CD14-positive monocyte (primary cell): ENCODE data around the gene NPL. TPM values are rescaled to one million over a fixed set of nuclear protein-coding genes. Genes with fewer than 3 reads are reported as not detected.

ENCODE experiments used
- DNase-seq, 3 donors: peaks; one replicate each; pipeline ENCODE4 v3.0.0-alpha.2; 2011 to 2022
- H2AFZ ChIP-seq: 2 replicates; pipeline ENCODE4 v1.6.0; 2012; ENCODE audit warnings: mild to moderate bottlenecking, low read depth, low read length, inconsistent platforms; ENCODE audit not compliant: insufficient read depth, poor library complexity, severe bottlenecking
- H3K27ac ChIP-seq, 2 donors: 1 replicate in 1 of 2; 2 replicates in 1 of 2; pipeline ENCODE4 v1.5.1; 2012 to 2013; ENCODE audit warnings: low read length in 2 of 2, control low read depth in 1 of 2, inconsistent platforms in 1 of 2, low read depth in 1 of 2, mild to moderate bottlenecking in 1 of 2
- H3K27me3 ChIP-seq, 2 donors: one replicate each; pipeline versions ENCODE4 v1.6.0 to v1.6.1; 2011 to 2013; ENCODE audit warnings: low read length in 2 of 2; ENCODE audit not compliant: control insufficient read depth in 2 of 2, insufficient read depth in 2 of 2
- H3K36me3 ChIP-seq, 2 donors: replicated peaks in 1 of 2; 1 replicate in 1 of 2; 2 replicates in 1 of 2; pipeline versions ENCODE4 v1.5.1 to v1.6.1; 2012 to 2013; ENCODE audit warnings: low read length in 2 of 2, control low read depth in 1 of 2, inconsistent platforms in 1 of 2, mild to moderate bottlenecking in 1 of 2; ENCODE audit not compliant: insufficient read depth in 2 of 2, control insufficient read depth in 1 of 2
- H3K4me1 ChIP-seq, 2 donors: 1 replicate in 1 of 2; 2 replicates in 1 of 2; pipeline versions ENCODE4 v1.5.1 to v1.6.1; 2012 to 2013; ENCODE audit warnings: low read length in 2 of 2, control low read depth in 1 of 2, inconsistent platforms in 1 of 2, mild to moderate bottlenecking in 1 of 2, moderate library complexity in 1 of 2; ENCODE audit not compliant: insufficient read depth in 2 of 2, control insufficient read depth in 1 of 2
- H3K4me2 ChIP-seq: replicated peaks from 2 replicates; pipeline ENCODE3; 2012; ENCODE audit warnings: low read length, moderate library complexity, mild to moderate bottlenecking; ENCODE audit not compliant: poor library complexity, severe bottlenecking; ENCODE audit errors: extremely low read depth
- H3K4me3 ChIP-seq, 3 experiments: fragments of 200-600 bp in 1 of 3; sonication (generic) in 1 of 3; replicated peaks in 1 of 3; 1 replicate in 2 of 3; 2 replicates in 1 of 3; pipeline ENCODE4 v1.5.1; 2011 to 2013; ENCODE audit warnings: low read length in 3 of 3, mild to moderate bottlenecking in 3 of 3, control low read depth in 2 of 3, low read depth in 2 of 3, inconsistent platforms in 1 of 3, moderate library complexity in 1 of 3
- H3K79me2 ChIP-seq: 2 replicates; pipeline ENCODE4 v1.6.0; 2012; ENCODE audit warnings: mild to moderate bottlenecking, control low read depth, inconsistent platforms, low read length, moderate library complexity; ENCODE audit not compliant: insufficient read depth
- H3K9ac ChIP-seq: 2 replicates; pipeline ENCODE4 v1.6.0; 2017; ENCODE audit warnings: low read length, mild to moderate bottlenecking; ENCODE audit not compliant: insufficient read depth, poor library complexity, severe bottlenecking
- H3K9me3 ChIP-seq, 2 donors: replicated peaks in 1 of 2; 1 replicate in 1 of 2; 2 replicates in 1 of 2; pipeline versions ENCODE4 v1.5.1 to v1.6.1; 2012 to 2013; ENCODE audit warnings: low read length in 2 of 2, control low read depth in 1 of 2; ENCODE audit not compliant: control insufficient read depth in 1 of 2, insufficient read depth in 1 of 2
- H4K20me1 ChIP-seq: 2 replicates; pipeline ENCODE4 v1.6.0; 2012; ENCODE audit warnings: mild to moderate bottlenecking, low read length, control low read depth, moderate library complexity; ENCODE audit not compliant: insufficient read depth
- H3K27ac Mint-ChIP-seq, 7 donors: one replicate each; pipeline ENCODE4 v1.8.0; 2020; ENCODE audit warnings: mild to moderate bottlenecking in 7 of 7, mixed read lengths in 7 of 7, moderate library complexity in 6 of 7, inconsistent platforms in 2 of 7
- H3K27me3 Mint-ChIP-seq, 3 donors: one replicate each; pipeline ENCODE4 v1.8.0; 2021 to 2022; ENCODE audit warnings: low read depth in 3 of 3, mild to moderate bottlenecking in 3 of 3, mixed read lengths in 3 of 3, moderate library complexity in 3 of 3, inconsistent platforms in 1 of 3
- H3K36me3 Mint-ChIP-seq, 2 donors: one replicate each; pipeline ENCODE4 v1.8.0; 2020; ENCODE audit warnings: mixed read lengths in 2 of 2, inconsistent platforms in 1 of 2, mild to moderate bottlenecking in 1 of 2
- H3K4me1 Mint-ChIP-seq: one replicate; pipeline ENCODE4 v1.8.0; 2020; ENCODE audit warnings: mild to moderate bottlenecking, mixed read lengths
- H3K4me3 Mint-ChIP-seq, 2 donors: one replicate each; pipeline ENCODE4 v1.8.0; 2020; ENCODE audit warnings: mild to moderate bottlenecking in 2 of 2, mixed read lengths in 2 of 2, moderate library complexity in 1 of 2
- H3K9me3 Mint-ChIP-seq, 7 donors: one replicate each; pipeline ENCODE4 v1.8.0; 2020 to 2022; ENCODE audit warnings: mixed read lengths in 7 of 7, mild to moderate bottlenecking in 6 of 7, moderate library complexity in 6 of 7, inconsistent platforms in 2 of 7
- CTCF ChIP-seq: fragments of 200-600 bp; IDR thresholded peaks from one replicate; pipeline ENCODE4 v1.8.0; 2022; ENCODE audit warnings: antibody characterized with exemption, mild to moderate bottlenecking
- WGBS: methylation state at CpG from one replicate; pipeline ENCODE4 v1.1.5; 2013; ENCODE audit warnings: missing lambda C conversion rate; ENCODE audit not compliant: insufficient coverage; 5-methylcytosine and 5-hydroxymethylcytosine counted together
- intact Hi-C, 2 donors: fragments of 100-400 bp; cut with micrococcal nuclease; formaldehyde crosslinking; loops; one replicate each; pipeline versions ENCODE4 v1.15.0 to v1.15.1; 2023
- polyA plus RNA-seq, 3 donors: library from polyadenylated mRNA; depleted of rRNA in 1 of 3; unstranded in 2 of 3; stranded (reverse) in 1 of 3; fragments of 300-500 nt in 2 of 3; fragments of >200 nt in 1 of 3; fragmentation: Illumina TruSeq in 2 of 3; gene quantifications; 1 replicate in 2 of 3; 2 replicates in 1 of 3; pipeline ENCODE4 v1.2.3, GENCODE V29; 2012 to 2021

The NPL gene
- polyA plus RNA-seq, 3 donors, result 56.6 to 127 (median 127) TPM

GRCh38 chr1:182826892-182827291 is 37.3 kb downstream of the NPL start:
- H3K9me3 ChIP-seq, result no peaks in the 10 kb centered on the region
- no peak overlapping the region for H2AFZ ChIP-seq
- H3K27ac ChIP-seq, result no peak overlapping the region
- H3K4me2 ChIP-seq, result no peak overlapping the region
- H3K36me3 Mint-ChIP-seq, result peaks cover 74 to 80% of the 10 kb centered on the region in 2 donors
- no peaks in the 10 kb centered on the region for H3K27me3 Mint-ChIP-seq
- intact Hi-C loops, result no loop called here
- H3K4me3 ChIP-seq, result no peak overlapping the region
- peaks cover 0 to 3% (median 2%) of the 10 kb centered on the region in 7 donors for H3K9me3 Mint-ChIP-seq
- no peak for TF ChIP-seq CTCF
- WGBS, result no CpG with 5 or more reads among the region's 2 CpGs
- no peak for DNase-seq
- peaks cover 39 to 83% of the 10 kb centered on the region in 2 donors for H3K36me3 ChIP-seq
- H3K27me3 ChIP-seq, result no peaks in the 10 kb centered on the region
- H3K9ac ChIP-seq, result no peak overlapping the region
- no peak overlapping the region for H3K4me3 Mint-ChIP-seq
- H4K20me1 ChIP-seq, result no peaks in the 10 kb centered on the region
- H3K4me1 Mint-ChIP-seq, result peaks cover 13% of the 10 kb centered on the region
- no peaks in the 10 kb centered on the region for H3K79me2 ChIP-seq
- no peak overlapping the region for H3K27ac Mint-ChIP-seq
- H3K4me1 ChIP-seq, result peaks cover 0 to 6% of the 10 kb centered on the region in 2 donors

- TF ChIP-seq CTCF, result no peak
- peak overlapping the region in 3 of 7 donors; percentile 31 to 47 (median 33) for H3K27ac Mint-ChIP-seq
- H3K27me3 ChIP-seq, result no peaks in the 10 kb centered on the region
- H3K4me2 ChIP-seq, result no peak overlapping the region
- DNase-seq, result no peak
- no peaks in the 10 kb centered on the region for H3K9me3 ChIP-seq
- no peak overlapping the region for H3K4me3 ChIP-seq
- H3K36me3 Mint-ChIP-seq, result peaks cover 54 to 61% of the 10 kb centered on the region in 2 donors
- WGBS, result no CpG with 5 or more reads among the region's 5 CpGs
- no peak overlapping the region for H3K9ac ChIP-seq
- H2AFZ ChIP-seq, result no peak overlapping the region
- no peaks in the 10 kb centered on the region for H4K20me1 ChIP-seq
- H3K4me1 ChIP-seq, result no peaks in the 10 kb centered on the region
- H3K4me3 Mint-ChIP-seq, result no peak overlapping the region
- peaks cover 27 to 62% of the 10 kb centered on the region in 2 donors for H3K36me3 ChIP-seq
- intact Hi-C loops, result no loop called here
- H3K27ac ChIP-seq, result no peak overlapping the region
- no peaks in the 10 kb centered on the region for H3K27me3 Mint-ChIP-seq
- H3K9me3 Mint-ChIP-seq, result peaks cover 0 to 2% (median 0%) of the 10 kb centered on the region in 7 donors
- no peaks in the 10 kb centered on the region for H3K79me2 ChIP-seq
- H3K4me1 Mint-ChIP-seq, result peaks cover 7% of the 10 kb centered on the region
Measured at GRCh38 chr1:182829285-182829932, 39.8 kb downstream of the NPL start.
